HG02852 (cell line): ENCODE measurements around the gene TMEM40.
"Not testable (repeated sequence)": the region's sequence is repeated elsewhere in the genome, so short reads cannot be mapped to it uniquely, and the experiment has no call there.

Experiments used
- ATAC-seq: cut with Tn5 transposase; IDR thresholded peaks from one replicate; pipeline ENCODE4 v1.9.1; 2021; ENCODE audit warnings: mild to moderate bottlenecking, moderate library complexity; ENCODE audit not compliant: unreplicated experiment

TMEM40 gene

GRCh38 chr3:12759097-12759679 lies at the start of gene TMEM40:
TMEM40 (minus strand) TSS chr3:12759259; CDS start chr3:12749832, 9,427 bp downstream.
- ATAC-seq, result no peak

DNA sequence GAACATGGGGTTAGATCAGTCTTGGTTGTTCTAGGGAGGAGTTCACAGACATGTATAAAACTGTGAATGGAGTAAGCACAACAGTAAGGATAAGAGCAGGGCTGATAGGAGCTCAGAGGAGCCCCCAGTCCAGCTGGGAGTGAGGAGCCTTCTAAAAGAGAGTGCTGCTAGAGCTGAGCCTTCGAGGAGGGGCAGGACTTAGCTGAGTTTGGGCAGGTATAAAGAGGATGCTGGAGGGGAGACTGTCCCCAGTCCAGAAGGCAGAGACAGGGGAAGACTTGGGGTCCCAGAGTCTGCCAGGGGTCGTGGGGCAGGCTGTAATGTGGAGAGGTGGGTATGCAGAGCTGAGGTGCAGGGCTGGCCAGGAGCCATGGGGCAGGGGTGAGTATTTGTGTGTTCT lies 49.5 kb upstream of the TMEM40 start:
- no peak for ATAC-seq

GRCh38 chr3:12807601-12808359 lies 48.7 kb upstream of the TMEM40 start:
- ATAC-seq, result no peak

- ATAC-seq, result no peak
Observed at GRCh38 chr3:12807066-12807465, 48.0 kb upstream of the TMEM40 start.

- ATAC-seq, result no peak
Observed at GRCh38 chr3:12803371-12803770, 44.3 kb upstream of the TMEM40 start.

DNA sequence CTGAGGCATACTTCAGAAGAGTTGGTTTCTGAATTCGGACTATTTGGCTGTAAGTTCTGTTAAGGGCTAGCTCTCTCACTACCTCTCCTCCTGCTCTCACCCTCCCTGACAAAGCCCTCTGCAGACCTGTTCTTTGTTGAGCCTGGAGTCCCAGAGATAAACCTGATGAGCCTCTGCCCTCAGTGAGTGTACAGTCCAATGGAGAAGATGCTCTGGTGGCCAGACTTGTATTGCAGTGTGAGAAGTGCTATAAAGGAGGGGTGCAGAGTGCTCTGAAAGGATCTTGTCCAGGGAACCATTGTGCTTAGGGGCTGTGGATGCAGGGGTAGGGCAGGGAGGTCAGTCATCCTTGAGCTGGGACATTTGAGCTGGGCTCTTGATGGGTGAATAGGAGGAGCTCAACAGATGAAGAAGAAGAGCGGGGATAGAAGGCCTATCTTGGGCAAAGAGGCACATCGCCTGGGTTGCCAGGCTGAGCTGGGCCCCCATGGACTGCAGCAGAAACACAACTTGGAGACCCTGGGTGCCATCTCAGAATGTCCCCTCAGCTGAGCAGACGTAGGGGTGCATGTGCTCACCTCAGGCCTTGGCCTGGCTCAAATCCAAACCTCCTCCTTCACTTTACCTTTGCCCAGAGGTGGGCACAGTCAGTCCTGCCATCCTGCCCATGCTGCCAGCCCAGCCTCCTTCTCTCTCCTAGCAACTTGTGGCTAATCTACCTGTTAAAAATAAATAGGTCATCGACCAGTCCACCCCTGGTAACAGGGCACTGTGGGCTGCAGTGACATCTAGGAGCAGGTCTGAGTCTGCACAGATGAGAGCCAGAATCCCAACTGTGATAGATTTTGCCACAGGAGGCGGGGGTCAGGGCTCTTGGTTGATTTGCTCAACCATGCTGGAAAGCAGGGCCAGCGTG lies 40.7 kb upstream of the TMEM40 start:
- no peak for ATAC-seq

GRCh38 chr3:12798559-12799179 lies 39.6 kb upstream of the TMEM40 start:
- no peak for ATAC-seq

GRCh38 chr3:12797892-12798558 lies 39.0 kb upstream of the TMEM40 start:
- ATAC-seq, result no peak

GRCh38 chr3:12797124-12797891 lies 38.2 kb upstream of the TMEM40 start:
- ATAC-seq, result no peak

- no peak for ATAC-seq
Observed at GRCh38 chr3:12796171-12797123, 37.4 kb upstream of the TMEM40 start, which contains the start of gene CAND2. CAND2 (plus strand) TSS chr3:12796680; CDS start chr3:12796721, 41 bp downstream.

GRCh38 chr3:12793701-12794100 lies 34.6 kb upstream of the TMEM40 start:
- ATAC-seq, result no peak

DNA sequence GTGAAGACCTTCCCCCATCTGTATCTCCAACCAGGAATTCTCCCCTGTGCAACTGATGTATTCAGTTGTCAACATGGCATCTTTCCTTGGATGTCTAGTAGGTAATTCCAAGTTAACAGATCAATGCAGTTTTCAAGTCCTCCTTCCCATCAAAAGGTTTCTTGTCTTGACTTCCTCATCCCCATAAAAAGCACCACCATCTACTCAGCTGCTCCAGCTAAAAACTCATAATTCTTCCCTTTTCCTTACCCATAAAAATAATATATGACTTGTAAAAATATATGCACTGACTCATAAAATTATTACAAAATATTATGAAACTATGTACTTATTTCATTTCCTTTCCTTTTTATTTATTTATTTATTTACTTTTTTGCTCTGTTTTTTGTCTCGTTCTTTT lies 32.4 kb upstream of the TMEM40 start:
- no peak for ATAC-seq

- not testable (repeated sequence) for ATAC-seq
Observed at GRCh38 chr3:12787967-12788690, 29.1 kb upstream of the TMEM40 start.

DNA sequence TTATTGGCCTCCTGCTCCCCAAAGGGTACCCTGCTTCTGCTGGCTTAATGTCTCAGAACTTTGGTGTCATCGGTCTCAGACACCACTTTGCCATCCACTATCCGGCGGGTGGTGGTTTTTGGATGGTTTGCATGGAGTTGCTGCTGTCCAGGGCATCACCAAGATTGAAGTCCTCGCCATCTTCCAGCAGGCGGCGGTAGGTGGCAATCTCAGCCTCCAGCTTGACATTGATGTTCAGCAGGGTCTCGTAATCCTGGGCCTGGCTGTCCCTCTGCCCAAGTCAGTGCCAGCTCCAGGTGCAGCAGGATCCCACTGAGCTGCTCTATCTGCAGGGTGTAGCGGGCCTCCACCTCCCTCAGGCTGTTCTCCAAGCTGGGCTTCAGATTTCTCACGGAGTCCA lies 28.3 kb upstream of the TMEM40 start:
- not testable (repeated sequence) for ATAC-seq

- no peak for ATAC-seq
Observed at GRCh38 chr3:12785096-12785495, 26.0 kb upstream of the TMEM40 start.

DNA sequence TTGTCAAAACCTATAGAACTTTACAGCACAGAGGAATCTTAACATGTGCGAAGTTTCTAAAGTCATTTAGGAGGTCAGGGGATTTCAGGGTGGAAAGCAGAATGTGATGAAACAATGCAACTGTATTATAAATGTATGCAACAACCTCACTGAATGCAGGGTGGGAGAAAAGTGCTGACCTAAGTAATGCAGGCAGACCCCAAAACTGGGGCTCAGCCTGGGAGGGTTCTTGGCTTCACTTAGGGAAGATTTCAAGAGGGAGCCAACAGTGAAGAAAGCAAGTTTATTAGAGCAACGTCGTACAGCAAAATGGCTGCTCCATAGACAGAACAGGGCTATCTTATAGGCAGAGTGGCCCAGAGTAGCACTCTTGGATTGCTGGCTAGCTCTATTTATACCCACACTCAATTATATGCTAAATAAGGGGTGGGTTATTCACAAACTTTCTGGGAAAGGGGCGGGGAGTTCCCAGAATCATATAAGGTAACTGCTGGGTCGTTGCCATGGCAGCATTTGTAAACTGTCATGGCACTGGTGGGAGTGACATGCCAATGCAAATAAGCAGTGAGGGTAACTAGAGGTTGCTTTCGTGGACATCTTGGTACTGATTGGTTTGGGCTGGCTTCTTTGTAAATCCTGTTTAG lies 23.2 kb upstream of the TMEM40 start:
- no peak for ATAC-seq

- ATAC-seq, result no peak
Observed at GRCh38 chr3:12780751-12781150, 21.7 kb upstream of the TMEM40 start.
